HepG2 (cell line): ENCODE measurements around the gene IRS1. TPM values are rescaled to one million over a fixed set of nuclear protein-coding genes. Genes with fewer than 3 reads are reported as not detected.

ENCODE experiments used
- ATF1 ChIP-seq: IDR thresholded peaks from 2 replicates; pipeline ENCODE4 v1.6.1; 2016; ENCODE audit warnings: mild to moderate bottlenecking, control low read depth
- DZIP1 ChIP-seq: sonication (generic); formaldehyde crosslinking; IDR thresholded peaks from 2 replicates; pipeline ENCODE4 v1.5.0; 2020; ENCODE audit warnings: mild to moderate bottlenecking, missing genetic modification reagents
- JDP2 ChIP-seq: sonication (generic); formaldehyde crosslinking; IDR thresholded peaks from 2 replicates; pipeline ENCODE4 v1.8.1; 2022; ENCODE audit warnings: missing genetic modification reagents, borderline replicate concordance
- NFAT5 ChIP-seq: sonication (generic); formaldehyde crosslinking; IDR thresholded peaks from 2 replicates; pipeline ENCODE4 v1.4.0; 2020; ENCODE audit warnings: missing genetic modification reagents
- PAWR ChIP-seq: sonication (generic); formaldehyde crosslinking; IDR thresholded peaks from 2 replicates; pipeline ENCODE4 v1.4.0; 2020; ENCODE audit warnings: missing genetic modification reagents, mild to moderate bottlenecking, borderline replicate concordance
- TAF15 ChIP-seq: fragments of 200-400 bp; formaldehyde crosslinking; IDR thresholded peaks from one replicate; pipeline ENCODE4 v1.6.1; 2018; ENCODE audit warnings: mild to moderate bottlenecking, low read depth, low read length; ENCODE audit not compliant: poor library complexity, severe bottlenecking
- ZBTB49 ChIP-seq: sonication (generic); formaldehyde crosslinking; IDR thresholded peaks from 2 replicates; pipeline ENCODE4 v1.4.0; 2020; ENCODE audit warnings: missing genetic modification reagents, borderline replicate concordance
- ZC3H4 ChIP-seq: sonication (generic); formaldehyde crosslinking; IDR thresholded peaks from 2 replicates; pipeline ENCODE4 v1.4.0; 2020; ENCODE audit warnings: missing genetic modification reagents, borderline replicate concordance
- ZKSCAN1 ChIP-seq: fragments of 150-350 bp; IDR thresholded peaks from 2 replicates; pipeline ENCODE4 v1.6.1; 2014; ENCODE audit warnings: low read length
- ZNF350 ChIP-seq: sonication (generic); formaldehyde crosslinking; IDR thresholded peaks from 2 replicates; pipeline ENCODE4 v1.4.0; 2020; ENCODE audit warnings: mild to moderate bottlenecking, low read depth, missing genetic modification reagents, borderline replicate concordance
- ZNF547 ChIP-seq: sonication (generic); formaldehyde crosslinking; IDR thresholded peaks from 2 replicates; pipeline ENCODE4 v1.5.1; 2020; ENCODE audit warnings: mild to moderate bottlenecking, missing genetic modification reagents
- ZNF616 ChIP-seq: sonication (generic); formaldehyde crosslinking; IDR thresholded peaks from 2 replicates; pipeline ENCODE4 v1.5.0; 2020; ENCODE audit warnings: low read depth, mild to moderate bottlenecking, missing genetic modification reagents
- ZNF703 ChIP-seq: sonication (generic); formaldehyde crosslinking; IDR thresholded peaks from 2 replicates; pipeline ENCODE4 v1.5.1; 2020; ENCODE audit warnings: missing genetic modification reagents, mild to moderate bottlenecking, moderate library complexity, borderline replicate concordance
- ZNF747 ChIP-seq: sonication (generic); formaldehyde crosslinking; IDR thresholded peaks from 2 replicates; pipeline ENCODE4 v1.8.1; 2023; ENCODE audit warnings: missing genetic modification reagents, mild to moderate bottlenecking, borderline replicate concordance
- ZNF775 ChIP-seq: sonication (generic); formaldehyde crosslinking; IDR thresholded peaks from 2 replicates; pipeline ENCODE4 v1.4.0; 2020; ENCODE audit warnings: missing genetic modification reagents, mild to moderate bottlenecking, moderate library complexity, borderline replicate concordance
- polyA plus RNA-seq, 8 experiments: library from polyadenylated mRNA; depleted of rRNA in 3 of 8; stranded (reverse) in 7 of 8; unstranded in 1 of 8; fragments of >200 nt; fragmentation: Illumina TruSeq in 4 of 8; extraction: Trizol in 4 of 8; gene quantifications; 2 replicates each; pipeline versions ENCODE4 v1.2.1 to v1.2.3, GENCODE V29; 2011 to 2016; ENCODE audit warnings: low read depth in 4 of 8, missing spikeins in 1 of 8, mixed read lengths in 1 of 8; ENCODE audit not compliant: insufficient read depth in 1 of 8
- total RNA-seq, 5 experiments: library from RNA; depleted of rRNA; stranded (reverse); fragments of >200 nt; fragmentation: Illumina TruSeq; extraction: Trizol; gene quantifications; 2 replicates each; pipeline ENCODE4 v1.2.3, GENCODE V29; 2016; ENCODE audit warnings: low read depth in 1 of 5
- TF ChIP-seq, protein P1 (sequence below): sonication (generic); formaldehyde crosslinking; IDR thresholded peaks from 2 replicates; pipeline ENCODE4 v1.5.0; 2020; ENCODE audit warnings: mild to moderate bottlenecking, low read depth, missing genetic modification reagents, borderline replicate concordance

Gene IRS1
- total and polyA plus RNA-seq, 2 of the 13 experiments (the other 11 are each of a cell fraction or from before 2014, with no cell fraction given), result 8.7 to 9.0 TPM

- peak; percentile 61; the same call in 1 of the 2 replicates for TF ChIP-seq ZNF350 (CRISPR knock-in tag)
- no peak for TF ChIP-seq ZNF775 (CRISPR knock-in tag)
- TF ChIP-seq TAF15, result no peak
- TF ChIP-seq ZKSCAN1, result no peak
- TF ChIP-seq ZNF616 (CRISPR knock-in tag), result no peak
- TF ChIP-seq ZNF747, result no peak; the same call in 1 of the 2 replicates
- TF ChIP-seq ZNF547 (CRISPR knock-in tag), result peak; percentile 90
- 0 out of 2 replicates have a peak, but pooled peaks have one; percentile 7 for TF ChIP-seq ATF1 (CRISPR knock-in tag)
- peak; percentile 91; the same call in 1 of the 2 replicates for TF ChIP-seq ZNF703 (CRISPR knock-in tag)
- TF ChIP-seq, protein P1, sequence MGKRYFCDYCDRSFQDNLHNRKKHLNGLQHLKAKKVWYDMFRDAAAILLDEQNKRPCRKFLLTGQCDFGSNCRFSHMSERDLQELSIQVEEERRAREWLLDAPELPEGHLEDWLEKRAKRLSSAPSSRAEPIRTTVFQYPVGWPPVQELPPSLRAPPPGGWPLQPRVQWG (CRISPR knock-in tag), result no peak
- TF ChIP-seq ZBTB49, result no peak
- no peak for TF ChIP-seq NFAT5 (CRISPR knock-in tag)
- TF ChIP-seq DZIP1 (CRISPR knock-in tag), result peak; percentile 92; the same call in 1 of the 2 replicates
- 0 out of 2 replicates have a peak, but pooled peaks have one; percentile 8 for TF ChIP-seq ZC3H4
- TF ChIP-seq PAWR (CRISPR knock-in tag), result no peak
- no peak for TF ChIP-seq JDP2
These were observed 36.4 kb upstream of the IRS1 start, which contains the start of gene RHBDD1 (continued) for GRCh38 chr2:226835796-226836547.
